Upper lobe of left lung (tissue), 4 donors: Measurements from ENCODE around the gene PBX4.

Source experiments
- CTCF ChIP-seq, 6 experiments: fragments of 450-650 bp in 4 of 6; fragments of 200-600 bp in 2 of 6; sonication (generic) in 2 of 6; IDR thresholded peaks; one replicate each; pipeline ENCODE4 v1.5.1; 2016 to 2019; ENCODE audit warnings: antibody characterized with exemption in 6 of 6
- EP300 ChIP-seq, 4 donors: sonication (generic); formaldehyde crosslinking; IDR thresholded peaks; one replicate each; pipeline ENCODE4 v1.5.1; 2017; ENCODE audit warnings: antibody characterized with exemption in 4 of 4, control low read depth in 2 of 4
- POLR2A ChIP-seq, 4 donors: fragments of 450-650 bp; IDR thresholded peaks; one replicate each; pipeline ENCODE4 v1.5.1; 2016 to 2017; ENCODE audit warnings: antibody characterized with exemption in 4 of 4, mild to moderate bottlenecking in 2 of 4
- POLR2AphosphoS5 ChIP-seq, 2 donors: sonication (generic); formaldehyde crosslinking; IDR thresholded peaks; one replicate each; pipeline ENCODE4 v1.5.1; 2017; ENCODE audit warnings: antibody characterized with exemption in 2 of 2

- no peak for TF ChIP-seq CTCF (IDR thresholded peaks at IDR 0.05)
- no peak for TF ChIP-seq EP300 (IDR thresholded peaks at IDR 0.05)
- TF ChIP-seq POLR2AphosphoS5 (IDR thresholded peaks at IDR 0.05), result no peak
- no peak for TF ChIP-seq POLR2A (IDR thresholded peaks at IDR 0.05)
Measured at GRCh38 chr19:19602136-19602712, 16.3 kb downstream of the PBX4 start.
